Hepatocyte (in vitro differentiated cells): ENCODE measurements around the gene IDUA. TPM values are rescaled to one million over a fixed set of nuclear protein-coding genes. Genes with fewer than 3 reads are reported as not detected.

ENCODE experiments used
- DNase-seq: peaks from one replicate; pipeline ENCODE4 v3.0.0-alpha.2; 2016; ENCODE audit warnings: low spot score
- H2AFZ ChIP-seq: fragments of 200-600 bp; sonication (generic); 2 replicates; pipeline ENCODE4 v1.6.0; 2016; ENCODE audit warnings: antibody characterized with exemption, mild to moderate bottlenecking
- H3K27ac ChIP-seq: fragments of 200-600 bp; sonication (generic); 2 replicates; pipeline ENCODE4 v1.5.1; 2016; ENCODE audit warnings: mild to moderate bottlenecking
- H3K27me3 ChIP-seq: fragments of 200-600 bp; sonication (generic); 2 replicates; pipeline ENCODE4 v1.6.1; 2016
- H3K36me3 ChIP-seq: fragments of 200-600 bp; sonication (generic); replicated peaks from 2 replicates; pipeline ENCODE4 v1.5.1; 2016; ENCODE audit warnings: low read depth; ENCODE audit not compliant: insufficient read depth
- H3K4me1 ChIP-seq: fragments of 200-600 bp; sonication (generic); 2 replicates; pipeline ENCODE4 v1.5.1; 2016; ENCODE audit warnings: mild to moderate bottlenecking, moderate library complexity; ENCODE audit not compliant: insufficient read depth
- H3K4me2 ChIP-seq: fragments of 200-600 bp; sonication (generic); 2 replicates; pipeline ENCODE4 v1.6.0; 2016
- H3K4me3 ChIP-seq: fragments of 200-600 bp; sonication (generic); 2 replicates; pipeline ENCODE4 v1.5.1; 2016; ENCODE audit warnings: mild to moderate bottlenecking
- H3K79me2 ChIP-seq: fragments of 200-600 bp; sonication (generic); 2 replicates; pipeline ENCODE4 v1.6.0; 2017; ENCODE audit warnings: mild to moderate bottlenecking
- H3K9me2 ChIP-seq: fragments of 200-600 bp; sonication (generic); replicated peaks from 2 replicates; pipeline ENCODE4 v1.6.0; 2017; ENCODE audit warnings: mild to moderate bottlenecking; ENCODE audit not compliant: insufficient read depth
- H3K9me3 ChIP-seq: fragments of 200-600 bp; sonication (generic); 2 replicates; pipeline ENCODE4 v1.5.1; 2016; ENCODE audit warnings: low read depth, mild to moderate bottlenecking
- H4K20me1 ChIP-seq: fragments of 200-600 bp; sonication (generic); 2 replicates; pipeline ENCODE4 v1.6.0; 2016; ENCODE audit warnings: mild to moderate bottlenecking; ENCODE audit not compliant: insufficient read depth, poor library complexity, severe bottlenecking
- EZH2 ChIP-seq: fragments of 200-600 bp; sonication (generic); IDR thresholded peaks from 2 replicates; pipeline ENCODE4 v1.6.1; 2016; ENCODE audit warnings: antibody characterized with exemption, mild to moderate bottlenecking, borderline replicate concordance
- EZH2phosphoT487 ChIP-seq: fragments of 200-600 bp; sonication (generic); IDR thresholded peaks from one replicate; pipeline ENCODE4 v1.6.1; 2018; ENCODE audit warnings: antibody characterized with exemption, mild to moderate bottlenecking, low read depth, moderate library complexity; ENCODE audit not compliant: unreplicated experiment, severe bottlenecking
- WGBS: methylation state at CpG from one replicate; pipeline ENCODE4 v1.1.6; 2016; ENCODE audit warnings: low lambda C conversion rate; ENCODE audit errors: missing lambda C conversion rate; 5-methylcytosine and 5-hydroxymethylcytosine counted together
- polyA plus RNA-seq: library from polyadenylated mRNA; unstranded; fragments of >200 nt; fragmentation: Nextera tagmentation; extraction: Ambion mirVana; gene quantifications from 2 replicates; pipeline ENCODE4 v1.2.1, GENCODE V29; 2016
- total RNA-seq: library from RNA; depleted of rRNA; stranded (reverse); fragments of >200 nt; gene quantifications from 2 replicates; pipeline ENCODE4 v1.2.3, GENCODE V29; 2014
- TF ChIP-seq, protein P1 (sequence below): fragments of 200-600 bp; sonication (generic); IDR thresholded peaks from 2 replicates; pipeline ENCODE4 v1.5.1; 2016; ENCODE audit warnings: antibody characterized with exemption, mild to moderate bottlenecking; ENCODE audit not compliant: poor library complexity

The IDUA gene
- total and polyA plus RNA-seq, 2 experiments from 2014 or later = 13.1 to 82.6 TPM

DNA sequence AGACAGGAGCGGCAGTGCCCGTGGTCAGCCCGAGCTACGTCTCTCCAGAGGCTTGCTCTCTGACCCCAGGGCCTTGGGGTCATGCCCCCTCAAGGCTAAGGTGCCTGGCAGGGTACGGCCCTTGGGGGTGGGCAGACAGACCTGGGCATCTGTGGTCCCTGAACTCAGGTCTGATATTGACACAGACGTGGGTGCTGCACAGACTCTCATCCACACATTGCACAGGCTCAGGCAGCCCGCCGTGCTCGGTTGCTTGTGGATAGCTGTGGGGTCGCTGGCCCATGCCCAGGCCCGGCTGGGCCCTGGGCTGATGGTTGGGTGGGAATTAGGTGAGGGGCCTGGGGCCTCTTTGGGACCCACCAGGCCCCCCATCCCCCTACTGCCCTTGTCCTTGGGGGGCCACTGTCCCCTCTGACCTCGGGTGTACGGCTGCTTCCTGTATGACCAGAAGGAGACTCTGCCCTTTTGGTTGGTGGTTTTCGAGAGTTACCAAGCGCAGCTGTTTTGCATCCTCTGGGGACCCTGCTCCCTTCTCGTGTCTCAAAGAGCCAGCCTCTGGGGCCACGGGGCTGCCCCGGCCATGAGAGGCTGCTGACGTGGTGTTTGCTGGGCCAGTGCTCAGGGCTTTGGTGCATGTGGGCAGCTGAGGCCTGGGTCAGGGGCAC lies 34.7 kb downstream of the IDUA start:
- H4K20me1 ChIP-seq = no peaks in the 10 kb centered on the region
- H3K27ac ChIP-seq = no peak overlapping the region
- H3K4me2 ChIP-seq = no peak overlapping the region
- no peak overlapping the region for H2AFZ ChIP-seq
- no peak overlapping the region for H3K4me3 ChIP-seq
- peaks cover 13% of the 10 kb centered on the region for H3K4me1 ChIP-seq
- DNase-seq = no peak
- H3K36me3 ChIP-seq = no peaks in the 10 kb centered on the region
- WGBS = 95% methylated on average over 18 of the region's 19 CpGs
- no peaks in the 10 kb centered on the region for H3K27me3 ChIP-seq
- H3K9me3 ChIP-seq = no peaks in the 10 kb centered on the region
- TF ChIP-seq EZH2 (no peak), EZH2phosphoT487 (no peak)
- TF ChIP-seq, protein P1, sequence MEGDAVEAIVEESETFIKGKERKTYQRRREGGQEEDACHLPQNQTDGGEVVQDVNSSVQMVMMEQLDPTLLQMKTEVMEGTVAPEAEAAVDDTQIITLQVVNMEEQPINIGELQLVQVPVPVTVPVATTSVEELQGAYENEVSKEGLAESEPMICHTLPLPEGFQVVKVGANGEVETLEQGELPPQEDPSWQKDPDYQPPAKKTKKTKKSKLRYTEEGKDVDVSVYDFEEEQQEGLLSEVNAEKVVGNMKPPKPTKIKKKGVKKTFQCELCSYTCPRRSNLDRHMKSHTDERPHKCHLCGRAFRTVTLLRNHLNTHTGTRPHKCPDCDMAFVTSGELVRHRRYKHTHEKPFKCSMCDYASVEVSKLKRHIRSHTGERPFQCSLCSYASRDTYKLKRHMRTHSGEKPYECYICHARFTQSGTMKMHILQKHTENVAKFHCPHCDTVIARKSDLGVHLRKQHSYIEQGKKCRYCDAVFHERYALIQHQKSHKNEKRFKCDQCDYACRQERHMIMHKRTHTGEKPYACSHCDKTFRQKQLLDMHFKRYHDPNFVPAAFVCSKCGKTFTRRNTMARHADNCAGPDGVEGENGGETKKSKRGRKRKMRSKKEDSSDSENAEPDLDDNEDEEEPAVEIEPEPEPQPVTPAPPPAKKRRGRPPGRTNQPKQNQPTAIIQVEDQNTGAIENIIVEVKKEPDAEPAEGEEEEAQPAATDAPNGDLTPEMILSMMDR = no peak
- no peaks in the 10 kb centered on the region for H3K9me2 ChIP-seq
- peaks cover 3% of the 10 kb centered on the region for H3K79me2 ChIP-seq

DNA sequence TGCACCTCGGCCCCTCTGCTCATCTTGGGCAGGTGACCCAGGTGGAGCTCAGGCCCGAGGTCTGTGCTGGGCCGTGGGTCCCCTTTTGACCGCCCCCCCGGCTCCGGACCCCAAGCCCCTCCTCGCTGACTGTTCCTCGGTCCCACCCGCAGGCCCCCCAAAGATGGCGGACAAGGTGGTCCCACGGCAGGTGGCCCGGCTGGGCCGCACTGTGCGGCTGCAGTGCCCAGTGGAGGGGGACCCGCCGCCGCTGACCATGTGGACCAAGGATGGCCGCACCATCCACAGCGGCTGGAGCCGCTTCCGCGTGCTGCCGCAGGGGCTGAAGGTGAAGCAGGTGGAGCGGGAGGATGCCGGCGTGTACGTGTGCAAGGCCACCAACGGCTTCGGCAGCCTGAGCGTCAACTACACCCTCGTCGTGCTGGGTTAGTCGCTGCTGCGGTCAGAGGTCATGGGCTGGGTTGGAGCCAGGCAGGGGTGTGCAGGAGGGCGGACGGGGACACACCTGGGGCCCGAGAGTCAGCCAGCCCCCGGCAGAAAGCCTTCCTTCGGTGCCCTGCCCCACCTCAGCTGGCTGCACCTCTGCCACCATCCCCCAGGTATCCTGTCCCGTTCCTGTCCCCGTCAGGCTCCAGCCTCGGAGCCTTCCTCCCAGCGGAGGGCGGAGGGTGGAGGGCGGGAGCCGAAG lies 35.4 kb downstream of the IDUA start:
- no peak for TF ChIP-seq EZH2
- TF ChIP-seq, protein P1 = no peak
- no peak for TF ChIP-seq EZH2phosphoT487
- H3K9me2 ChIP-seq = no peaks in the 10 kb centered on the region
- no peaks in the 10 kb centered on the region for H4K20me1 ChIP-seq
- H3K36me3 ChIP-seq = no peaks in the 10 kb centered on the region
- H3K27me3 ChIP-seq = no peaks in the 10 kb centered on the region
- H3K79me2 ChIP-seq = peaks cover 3% of the 10 kb centered on the region
- no peak overlapping the region for H2AFZ ChIP-seq
- no peak overlapping the region for H3K4me3 ChIP-seq
- H3K4me1 ChIP-seq = peaks cover 13% of the 10 kb centered on the region
- H3K27ac ChIP-seq = no peak overlapping the region
- H3K4me2 ChIP-seq = no peak overlapping the region
- no peak for DNase-seq
- no peaks in the 10 kb centered on the region for H3K9me3 ChIP-seq
- WGBS = 95% methylated on average over 33 of the region's 46 CpGs

DNA sequence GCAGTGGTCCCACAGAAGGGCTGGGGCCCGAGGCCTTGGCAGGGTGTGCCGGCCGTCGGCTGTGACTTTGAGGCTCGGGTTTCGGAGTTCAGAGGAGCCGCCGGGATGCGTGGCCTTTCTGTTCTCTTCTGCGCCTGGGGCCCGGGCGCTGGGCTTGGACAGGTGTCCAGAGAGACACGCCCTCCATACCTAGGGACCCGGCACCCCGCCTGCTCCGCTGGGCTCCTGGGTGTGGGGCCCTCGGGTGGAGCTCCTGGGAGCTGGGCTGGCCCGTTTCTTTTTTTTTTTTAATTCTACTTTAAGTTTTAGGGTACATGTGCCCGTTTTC lies 35.9 kb downstream of the IDUA start:
- H3K4me2 ChIP-seq = no peak overlapping the region
- H4K20me1 ChIP-seq = no peaks in the 10 kb centered on the region
- no peaks in the 10 kb centered on the region for H3K27me3 ChIP-seq
- H3K79me2 ChIP-seq = peaks cover 3% of the 10 kb centered on the region
- H3K9me3 ChIP-seq = no peaks in the 10 kb centered on the region
- H3K27ac ChIP-seq = no peak overlapping the region
- no peak overlapping the region for H2AFZ ChIP-seq
- H3K4me3 ChIP-seq = no peak overlapping the region
- TF ChIP-seq, protein P1 = no peak
- TF ChIP-seq EZH2phosphoT487 (no peak), EZH2 (no peak)
- H3K4me1 ChIP-seq = peaks cover 13% of the 10 kb centered on the region
- 88% methylated on average over 8 of the region's 19 CpGs for WGBS
- no peaks in the 10 kb centered on the region for H3K9me2 ChIP-seq
- no peak for DNase-seq
- no peaks in the 10 kb centered on the region for H3K36me3 ChIP-seq
